Cardiac septum (tissue), 1 donor: ENCODE data around the gene GSTA1. TPM values are rescaled to one million over a fixed set of nuclear protein-coding genes. Genes with fewer than 3 reads are reported as not detected.
"Not testable (repeated sequence)": the region's sequence is repeated elsewhere in the genome, so short reads cannot be mapped to it uniquely, and the experiment has no call there.

Experiments
- DNase-seq: peaks from one replicate; pipeline ENCODE4 v3.0.0-alpha.2; 2020; ENCODE audit warnings: low spot score
- intact Hi-C: fragments of 100-400 bp; cut with DNase I; formaldehyde crosslinking; loops from one replicate; pipeline ENCODE4 v1.14.0; 2022
- long read RNA-seq: library from polyadenylated mRNA; unstranded; transcript quantifications from one replicate; pipeline ENCODE4 v2.0.0, GENCODE V29; 2021
- total RNA-seq: library from RNA; stranded (reverse); fragmentation: NEBNext Ultra II Directional; extraction: Animal tissue kit (Norgen Biotek cat#: 25700); gene quantifications from one replicate; pipeline ENCODE4 v1.2.1, GENCODE V29; 2021
- donor health status: DM: no; HTN: no; CAD: no.

Gene GSTA1
- not detected for total RNA-seq
- long read RNA-seq: 0 reads

GRCh38 chr6:52803668-52804255 lies at the start of gene GSTA1:
Gene GSTA1 (minus strand): TSS chr6:52803816. CDS start chr6:52799267, 4,549 bp downstream.
- intact Hi-C loops: not testable (repeated sequence)

GRCh38 chr6:52849137-52849536 lies 45.5 kb upstream of the GSTA1 start:
- no peak for DNase-seq
- intact Hi-C loops: no loop called here

More at GRCh38 chr6:52803668-52804255, at the start of gene GSTA1:
- not testable (repeated sequence) for DNase-seq

GRCh38 chr6:52846002-52846401 lies 42.4 kb upstream of the GSTA1 start:
- DNase-seq: no peak
- intact Hi-C loops: no loop called here

- intact Hi-C loops: no loop called here
- DNase-seq: no peak
These were observed 40.0 kb upstream of the GSTA1 start for GRCh38 chr6:52843605-52844004.

GRCh38 chr6:52840763-52841585 lies 37.4 kb upstream of the GSTA1 start, which contains the start of gene GSTA5:
Gene GSTA5 (minus strand): TSS chr6:52840813.
- no peak for DNase-seq
- intact Hi-C loops: no loop called here

GRCh38 chr6:52839124-52840055 lies 35.8 kb upstream of the GSTA1 start:
- intact Hi-C loops: no loop called here
- DNase-seq: no peak

GRCh38 chr6:52834481-52834880 lies 30.9 kb upstream of the GSTA1 start:
- intact Hi-C loops: no loop called here
- DNase-seq: no peak

GRCh38 chr6:52830869-52831268 lies 27.3 kb upstream of the GSTA1 start:
- DNase-seq, intact Hi-C loops: not testable (repeated sequence)

GRCh38 chr6:52829046-52829817 lies 25.6 kb upstream of the GSTA1 start:
- intact Hi-C loops: no loop called here
- DNase-seq: no peak

- DNase-seq, intact Hi-C loops: not testable (repeated sequence)
These were observed 25.0 kb upstream of the GSTA1 start for GRCh38 chr6:52828621-52829020.

GRCh38 chr6:52827073-52827783 lies 23.6 kb upstream of the GSTA1 start:
- DNase-seq, intact Hi-C loops: not testable (repeated sequence)

- intact Hi-C loops: no loop called here
These were observed 22.9 kb upstream of the GSTA1 start for GRCh38 chr6:52826513-52826912.

GRCh38 chr6:52825900-52826459 lies 22.4 kb upstream of the GSTA1 start:
- DNase-seq, intact Hi-C loops: not testable (repeated sequence)

More at GRCh38 chr6:52826513-52826912, 22.9 kb upstream of the GSTA1 start:
- DNase-seq: no peak

GRCh38 chr6:52825270-52825793 lies 21.7 kb upstream of the GSTA1 start:
- DNase-seq, intact Hi-C loops: not testable (repeated sequence)

- intact Hi-C loops: no loop called here
- no peak for DNase-seq
These were observed 18.2 kb upstream of the GSTA1 start for GRCh38 chr6:52821842-52822241.

- DNase-seq: no peak
- intact Hi-C loops: no loop called here
These were observed 16.6 kb upstream of the GSTA1 start for GRCh38 chr6:52820198-52820597.

- intact Hi-C loops: no loop called here
- no peak for DNase-seq
These were observed 11.8 kb upstream of the GSTA1 start for GRCh38 chr6:52815167-52816092.
